Lower leg skin (tissue), 3 donors: ENCODE results near the gene NAALADL2.

ENCODE experiments used
- CTCF ChIP-seq, 3 donors: fragments of 450-650 bp; IDR thresholded peaks; one replicate each; pipeline ENCODE4 v1.5.1; 2016; ENCODE audit warnings: antibody characterized with exemption in 3 of 3, mild to moderate bottlenecking in 3 of 3, moderate library complexity in 2 of 3
- POLR2A ChIP-seq, 2 donors: fragments of 450-650 bp; IDR thresholded peaks; one replicate each; pipeline ENCODE4 v1.6.1; 2016 to 2017; ENCODE audit warnings: antibody characterized with exemption in 2 of 2, mild to moderate bottlenecking in 1 of 2, moderate library complexity in 1 of 2

- TF ChIP-seq CTCF (IDR thresholded peaks at IDR 0.05): no peak
- no peak for TF ChIP-seq POLR2A (IDR thresholded peaks at IDR 0.05)
These were observed 626.3 kb downstream of the NAALADL2 start for GRCh38 chr3:175485436-175485835.
